ENCODE data around the gene PLEKHN1.

PLEKHN1 gene

DNA sequence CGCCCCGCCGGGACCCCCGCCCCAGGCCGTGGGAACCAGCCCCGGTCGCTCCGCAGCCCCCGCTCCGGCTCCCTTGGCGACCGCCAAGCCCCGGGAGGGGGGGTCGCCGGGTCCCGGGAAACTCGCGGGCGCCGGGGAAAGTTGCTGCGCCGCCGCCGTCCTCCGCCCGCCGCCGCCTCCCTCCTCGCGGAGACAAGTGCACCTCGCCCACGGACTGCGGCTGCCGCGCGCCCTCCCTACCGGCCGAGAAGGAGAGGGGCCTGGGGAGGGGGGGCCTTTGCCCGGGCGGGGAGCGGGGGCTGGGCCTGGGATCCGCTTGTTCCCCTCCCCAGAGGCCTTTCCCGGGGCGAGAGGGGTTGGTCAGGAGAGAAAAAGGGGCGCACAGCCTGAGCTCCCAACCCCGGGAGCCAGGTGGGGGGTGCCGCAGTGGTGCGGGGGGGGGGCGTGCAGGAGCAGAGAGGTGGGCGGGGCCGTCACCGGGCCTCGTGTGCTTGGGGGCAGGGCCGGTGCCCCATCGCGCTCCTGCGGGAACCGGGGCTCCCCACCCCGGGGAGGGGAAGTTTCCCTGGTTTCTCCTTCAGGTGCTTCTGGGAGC lies 54.2 kb downstream of the PLEKHN1 start:
- POLR2A ChIA-PET, result no interaction called here
- no peak for DNase-seq (ENCODE audit: extremely low spot score)
- TF ChIP-seq LEF1 (IDR thresholded peaks at IDR 0.05; ENCODE audit: borderline replicate concordance) (no peak), HDGF (IDR thresholded peaks at IDR 0.05; ENCODE audit: borderline replicate concordance) (no peak), SUZ12 (IDR thresholded peaks at IDR 0.05) (no peak), ARNT (IDR thresholded peaks at IDR 0.05) (no peak), SP1 (IDR thresholded peaks at IDR 0.05) (no peak), ELF4 (IDR thresholded peaks at IDR 0.05) (no peak), FOXM1 (IDR thresholded peaks at IDR 0.05; ENCODE audit: borderline replicate concordance) (no peak), ZNF384 (IDR thresholded peaks at IDR 0.05) (no peak), FOXK2 (IDR thresholded peaks at IDR 0.05) (no peak)
- CTCF ChIA-PET, result no interaction called here

DNA sequence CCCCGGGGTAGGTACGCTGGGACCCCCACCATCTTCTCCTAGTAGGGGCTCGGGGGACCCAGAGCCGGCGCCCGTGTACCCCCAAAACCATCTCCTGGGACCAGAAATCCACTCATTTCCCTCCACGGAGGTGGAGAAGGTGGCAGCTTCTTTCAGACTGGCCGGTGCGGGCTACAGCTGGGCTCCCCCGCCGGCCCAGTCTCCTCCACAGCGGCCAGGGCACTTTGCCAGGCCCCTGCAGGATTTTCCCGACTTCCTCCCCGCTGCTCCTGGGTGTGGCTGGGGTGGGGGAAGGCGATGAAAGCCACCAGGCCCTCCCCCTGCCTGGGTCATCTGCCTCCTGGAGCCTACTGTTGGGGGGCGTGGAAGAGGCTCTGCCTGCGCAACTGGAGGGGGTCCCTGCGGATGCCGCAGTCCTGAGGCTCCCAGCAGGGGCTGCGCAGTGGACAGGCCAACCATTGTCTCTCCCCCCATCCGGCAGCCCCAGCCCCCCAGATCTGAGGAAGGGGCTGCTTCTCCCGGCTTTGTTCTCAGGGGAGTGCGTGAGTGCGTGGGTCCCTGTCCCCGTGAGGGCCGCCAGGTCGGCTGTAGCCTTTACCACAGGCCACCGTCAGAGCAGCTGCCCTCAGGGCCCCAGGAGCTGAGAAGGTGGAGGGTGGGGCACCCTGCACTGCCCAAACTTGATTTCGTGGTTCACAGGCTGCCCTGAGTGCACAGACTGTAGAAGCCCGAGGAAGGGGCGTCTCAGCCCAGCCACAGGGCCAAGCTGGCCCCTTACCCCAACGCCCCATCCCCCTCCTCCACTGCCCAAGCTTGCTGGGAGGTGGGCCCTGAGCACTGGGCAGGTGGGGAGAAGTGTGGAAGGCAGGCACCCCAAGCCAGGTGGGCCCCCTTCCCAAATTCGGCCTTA lies 55.0 kb downstream of the PLEKHN1 start:
- TF ChIP-seq NFRKB (IDR thresholded peaks at IDR 0.05) (no peak), HDGF (IDR thresholded peaks at IDR 0.05; ENCODE audit: borderline replicate concordance) (no peak), SP1 (IDR thresholded peaks at IDR 0.05) (no peak)
- POLR2A ChIA-PET, result interaction anchor here (0.9 kb wide), 1 partner anchor 17 kb away, joined by 3 read pairs; no protein-coding TSS in a partner anchor
- peak; percentile 35 for DNase-seq (ENCODE audit: extremely low spot score)
- CTCF ChIA-PET, result no interaction called here

DNA sequence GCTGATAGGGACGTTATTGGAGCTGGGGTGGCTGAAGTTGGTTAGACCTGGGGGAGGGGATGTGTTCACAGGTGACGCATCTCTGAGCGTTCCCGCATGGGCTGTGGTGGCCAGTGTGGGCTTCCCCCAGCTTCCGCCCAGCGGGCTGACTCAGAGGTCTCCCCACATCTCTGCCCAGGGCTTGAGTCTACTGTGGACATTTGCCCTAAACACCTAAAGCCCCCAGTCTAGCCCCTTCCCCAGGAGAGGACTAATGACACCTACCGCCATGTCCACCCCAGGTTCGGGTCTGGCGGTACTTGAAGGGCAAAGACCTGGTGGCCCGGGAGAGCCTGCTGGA lies 55.6 kb downstream of the PLEKHN1 start:
- no peak for DNase-seq (ENCODE audit: extremely low spot score)
- TF ChIP-seq NFRKB (IDR thresholded peaks at IDR 0.05), result no peak
- TF ChIP-seq ARNT (IDR thresholded peaks at IDR 0.05), result no peak
- no peak for TF ChIP-seq FOXK2 (IDR thresholded peaks at IDR 0.05)
- TF ChIP-seq CTBP1 (IDR thresholded peaks at IDR 0.05; ENCODE audit: borderline replicate concordance), result no peak
- no peak for TF ChIP-seq LEF1 (IDR thresholded peaks at IDR 0.05; ENCODE audit: borderline replicate concordance)
- no peak for TF ChIP-seq L3MBTL2 (conservative IDR thresholded peaks at IDR 0.05)
- no peak for TF ChIP-seq FOXM1 (IDR thresholded peaks at IDR 0.05; ENCODE audit: borderline replicate concordance)
- TF ChIP-seq ELF4 (IDR thresholded peaks at IDR 0.05), result no peak
- no peak for TF ChIP-seq HDGF (IDR thresholded peaks at IDR 0.05; ENCODE audit: borderline replicate concordance)
- TF ChIP-seq SP1 (IDR thresholded peaks at IDR 0.05), result no peak
- TF ChIP-seq, protein P1, sequence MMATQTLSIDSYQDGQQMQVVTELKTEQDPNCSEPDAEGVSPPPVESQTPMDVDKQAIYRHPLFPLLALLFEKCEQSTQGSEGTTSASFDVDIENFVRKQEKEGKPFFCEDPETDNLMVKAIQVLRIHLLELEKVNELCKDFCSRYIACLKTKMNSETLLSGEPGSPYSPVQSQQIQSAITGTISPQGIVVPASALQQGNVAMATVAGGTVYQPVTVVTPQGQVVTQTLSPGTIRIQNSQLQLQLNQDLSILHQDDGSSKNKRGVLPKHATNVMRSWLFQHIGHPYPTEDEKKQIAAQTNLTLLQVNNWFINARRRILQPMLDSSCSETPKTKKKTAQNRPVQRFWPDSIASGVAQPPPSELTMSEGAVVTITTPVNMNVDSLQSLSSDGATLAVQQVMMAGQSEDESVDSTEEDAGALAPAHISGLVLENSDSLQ (IDR thresholded peaks at IDR 0.05), result no peak
- no peak for TF ChIP-seq TARDBP (IDR thresholded peaks at IDR 0.05)
- TF ChIP-seq FOXA1 (IDR thresholded peaks at IDR 0.05), result no peak
- TF ChIP-seq ZNF384 (IDR thresholded peaks at IDR 0.05), result no peak
- no peak for TF ChIP-seq BHLHE40 (IDR thresholded peaks at IDR 0.05; ENCODE audit: borderline replicate concordance)
- no peak for TF ChIP-seq SUZ12 (IDR thresholded peaks at IDR 0.05)
- ChIA-PET CTCF (no interaction called here), POLR2A (interaction anchor here (0.9 kb wide), 1 partner anchor 16 kb away, joined by 3 read pairs; no protein-coding TSS in a partner anchor)

DNA sequence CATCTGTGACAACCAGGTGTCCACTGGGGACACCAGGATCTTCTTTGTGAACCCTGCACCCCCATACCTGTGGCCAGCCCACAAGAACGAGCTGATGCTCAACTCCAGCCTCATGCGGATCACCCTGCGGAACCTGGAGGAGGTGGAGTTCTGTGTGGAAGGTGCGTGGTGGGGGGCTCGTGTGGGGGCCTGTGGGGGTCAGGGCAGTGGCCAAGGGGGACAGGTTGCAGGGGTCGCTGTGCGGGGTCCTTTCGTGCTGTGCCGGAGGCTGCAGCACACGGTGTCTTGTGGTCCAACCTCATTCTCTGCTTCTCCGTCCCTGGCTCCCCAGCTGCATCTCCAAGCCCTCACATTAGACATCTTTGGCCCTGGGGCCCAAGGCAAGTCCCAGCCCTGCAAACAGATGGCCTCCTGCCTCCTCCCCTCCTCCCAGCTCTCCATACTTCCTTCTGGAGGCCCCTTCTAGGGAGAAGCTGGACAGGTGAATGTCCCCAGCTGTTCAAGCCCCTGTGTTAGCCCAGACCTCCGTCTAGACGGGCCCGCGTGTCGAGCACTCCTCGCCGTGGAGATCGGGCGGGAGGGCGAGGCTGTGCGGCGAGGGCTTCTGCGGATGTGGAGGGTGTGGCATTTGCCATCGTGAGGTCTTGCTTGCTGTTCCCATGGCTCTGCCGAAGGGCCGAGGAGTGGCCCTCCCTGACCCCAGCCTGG lies 56.2 kb downstream of the PLEKHN1 start:
- no peak for TF ChIP-seq NFRKB (IDR thresholded peaks at IDR 0.05)
- POLR2A ChIA-PET, result interaction anchor here (0.9 kb wide), 1 partner anchor 16 kb away, joined by 3 read pairs; no protein-coding TSS in a partner anchor
- CTCF ChIA-PET, result interaction anchor here (0.6 kb wide), 1 partner anchor 42 kb away, joined by 4 read pairs; no protein-coding TSS in a partner anchor
- no peak for DNase-seq (ENCODE audit: extremely low spot score)

DNA sequence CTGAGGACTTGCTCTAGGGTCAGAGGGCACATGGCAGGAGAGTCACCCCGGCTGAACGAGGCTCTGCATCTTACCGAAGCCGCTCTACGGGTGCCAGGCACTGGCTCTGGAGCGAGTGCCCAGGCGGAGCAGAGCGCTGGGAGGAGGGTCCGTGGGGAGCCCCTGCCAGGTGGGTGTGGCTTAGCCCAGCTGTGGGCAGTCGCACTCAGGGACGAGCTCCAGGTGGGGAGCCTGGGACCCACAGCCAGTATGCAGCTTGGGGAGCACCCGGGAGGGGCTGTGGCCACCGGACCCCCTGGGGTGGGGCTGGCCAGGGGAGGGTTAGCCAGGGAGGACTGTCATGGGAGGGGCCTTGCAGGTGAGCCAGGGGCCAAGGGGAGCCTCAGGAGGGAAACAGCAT lies 57.4 kb downstream of the PLEKHN1 start:
- no peak for DNase-seq (ENCODE audit: extremely low spot score)
- CTCF ChIA-PET, result no interaction called here
- TF ChIP-seq ELF4 (IDR thresholded peaks at IDR 0.05) (no peak), L3MBTL2 (conservative IDR thresholded peaks at IDR 0.05) (no peak), FOXM1 (IDR thresholded peaks at IDR 0.05; ENCODE audit: borderline replicate concordance) (no peak), ARNT (IDR thresholded peaks at IDR 0.05) (no peak), FOXA1 (IDR thresholded peaks at IDR 0.05) (no peak)
- POLR2A ChIA-PET, result interaction anchor here (0.7 to 1.2 kb wide), 2 partner anchors 36 to 250 kb away, joined by 3 read pairs; partner anchors contain the start of gene UBE2J2

DNA sequence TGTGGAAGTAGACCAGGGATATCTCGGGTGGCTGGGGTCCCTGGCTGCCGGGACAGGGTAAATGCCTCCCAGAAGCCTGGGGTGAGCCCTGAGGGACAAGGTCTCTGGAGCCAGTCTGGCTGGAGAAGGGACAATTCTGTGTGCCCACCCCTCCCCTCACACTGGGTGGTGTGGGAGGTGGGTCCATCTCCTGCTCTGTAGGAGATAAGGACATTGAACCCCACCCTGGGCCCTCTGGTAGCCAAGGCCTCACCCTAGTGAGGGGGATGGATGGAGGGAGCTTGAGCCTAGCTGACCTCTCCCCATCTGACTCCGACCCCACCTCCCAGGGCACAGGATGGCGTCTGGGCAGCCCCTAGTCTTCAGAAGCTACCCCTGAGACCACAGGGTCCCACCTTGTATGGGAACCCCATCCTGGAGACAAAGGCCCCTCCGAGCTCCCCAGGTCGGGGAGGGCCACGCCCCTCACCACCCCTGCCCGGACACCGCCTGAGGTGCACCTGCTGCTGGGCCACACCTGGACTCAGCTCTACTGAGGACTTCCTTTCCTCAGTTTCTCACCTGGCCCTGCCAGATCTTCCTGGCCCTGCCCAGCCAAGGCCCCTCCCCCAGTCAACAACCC lies 58.0 kb downstream of the PLEKHN1 start:
- ChIA-PET CTCF (no interaction called here), POLR2A (interaction anchor here (0.7 to 1.2 kb wide), 2 partner anchors 35 to 249 kb away, joined by 3 read pairs; partner anchors contain the start of gene UBE2J2)
- TF ChIP-seq BHLHE40 (IDR thresholded peaks at IDR 0.05; ENCODE audit: borderline replicate concordance) (no peak), SUZ12 (IDR thresholded peaks at IDR 0.05) (no peak), HDGF (IDR thresholded peaks at IDR 0.05; ENCODE audit: borderline replicate concordance) (no peak), CTBP1 (IDR thresholded peaks at IDR 0.05; ENCODE audit: borderline replicate concordance) (no peak), TARDBP (IDR thresholded peaks at IDR 0.05) (no peak), ARNT (IDR thresholded peaks at IDR 0.05) (no peak), ZNF384 (IDR thresholded peaks at IDR 0.05) (no peak), L3MBTL2 (conservative IDR thresholded peaks at IDR 0.05) (no peak)
- no peak for DNase-seq (ENCODE audit: extremely low spot score)

Measured in HEK293T (cell line).